ENCODE data around the gene GORASP1.
A peak's percentile ranks its signal among the peaks of the same experiment; 100 is the strongest.
"Not testable (repeated sequence)": the region's sequence is repeated elsewhere in the genome, so short reads cannot be mapped to it uniquely, and the experiment has no call there.

The GORASP1 gene

DNA sequence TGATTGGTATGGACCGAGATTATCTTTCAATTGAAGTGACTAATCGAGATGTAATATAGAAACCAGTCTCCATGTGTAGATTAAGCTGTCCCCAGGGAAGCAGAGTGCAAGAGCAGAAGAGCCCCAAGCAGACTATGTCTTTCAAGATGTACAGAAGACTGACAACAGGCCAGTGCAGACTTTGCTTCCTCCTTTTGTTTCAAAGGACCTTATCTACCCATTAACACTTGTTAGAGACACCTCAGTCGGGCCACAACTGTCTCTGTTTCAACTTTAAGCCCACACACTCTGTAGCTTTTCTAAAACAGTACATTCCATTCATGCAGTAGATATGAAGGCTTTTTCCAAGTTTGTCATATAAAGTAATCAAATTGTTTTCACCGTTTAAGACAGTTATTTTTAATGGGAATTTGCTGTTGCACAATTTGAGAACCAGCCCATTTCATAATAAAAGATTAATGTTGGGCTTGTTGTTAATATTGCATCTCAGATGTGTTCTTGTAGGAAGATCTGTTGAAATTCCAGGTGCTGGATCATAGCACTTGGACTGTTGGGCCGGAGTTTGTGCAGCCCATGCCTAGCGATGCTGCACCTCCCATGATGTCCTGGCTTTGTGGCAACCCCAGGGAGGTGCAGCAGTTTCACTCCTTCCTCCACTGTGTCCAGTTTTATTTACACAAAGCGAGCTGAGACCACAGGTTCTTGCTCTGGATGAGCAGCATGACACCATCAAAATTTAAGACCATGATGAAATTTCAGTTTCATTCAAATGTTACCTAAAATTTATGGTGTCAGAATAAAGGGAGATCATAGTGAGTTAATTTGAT, 12.4 kb downstream of the GORASP1 start:
- DNase-seq: no peak
- in situ Hi-C loops (cut with HindIII; ENCODE audit: low pct_ligation_motif_present, low pct_unique_long_range_greater_than_20kb, low sequenced_read_pairs): no loop called here

DNA sequence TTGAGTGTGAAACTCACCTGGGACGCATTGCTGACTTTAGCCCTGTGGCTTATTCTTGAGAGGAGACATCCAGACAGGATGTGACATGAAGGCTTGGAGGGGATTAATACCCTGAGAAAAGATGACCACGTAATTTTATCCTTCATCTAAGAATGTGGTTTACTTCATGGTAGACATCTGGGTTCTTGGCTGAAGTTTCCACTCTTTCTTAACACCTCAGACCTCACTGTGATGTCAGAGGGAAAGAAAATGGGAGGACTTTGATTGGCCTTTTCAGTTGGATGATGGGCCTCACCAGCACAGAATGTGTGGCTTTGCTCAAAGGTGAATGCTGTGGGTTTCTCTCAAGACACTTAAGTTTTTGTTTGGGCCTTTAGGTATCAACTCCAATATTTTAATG, 16.5 kb downstream of the GORASP1 start:
- in situ Hi-C loops (cut with HindIII; ENCODE audit: low pct_ligation_motif_present, low pct_unique_long_range_greater_than_20kb, low sequenced_read_pairs): no loop called here
- DNase-seq: no peak

- no peak for DNase-seq
- in situ Hi-C loops (cut with HindIII; ENCODE audit: low pct_ligation_motif_present, low pct_unique_long_range_greater_than_20kb, low sequenced_read_pairs): no loop called here
Observed at GRCh38 chr3:39088889-39089288, 18.5 kb downstream of the GORASP1 start.

DNA sequence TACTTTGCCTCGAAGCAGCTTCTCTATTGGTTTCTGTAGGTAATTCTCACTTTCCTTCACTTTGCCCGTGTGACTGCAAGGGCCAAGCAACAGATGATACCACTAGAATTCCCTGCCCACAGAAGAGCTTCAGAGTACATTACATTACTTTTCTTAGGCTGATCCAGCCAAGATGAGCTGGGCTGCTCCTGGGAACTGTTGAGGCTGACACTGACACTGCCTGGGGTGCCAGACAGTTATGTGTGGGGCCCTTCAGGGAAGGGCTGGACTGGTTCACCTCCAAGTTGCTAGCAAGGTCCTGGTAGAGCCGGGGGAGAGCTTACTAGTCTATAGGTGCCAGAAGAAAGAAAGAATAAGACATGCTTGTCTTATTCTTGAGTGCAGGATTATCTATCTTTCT, 19.0 kb downstream of the GORASP1 start:
- in situ Hi-C loops (cut with HindIII; ENCODE audit: low pct_ligation_motif_present, low pct_unique_long_range_greater_than_20kb, low sequenced_read_pairs): no loop called here
- DNase-seq: no peak

- in situ Hi-C loops (cut with HindIII; ENCODE audit: low pct_ligation_motif_present, low pct_unique_long_range_greater_than_20kb, low sequenced_read_pairs): no loop called here
- no peak for DNase-seq
Observed at GRCh38 chr3:39086144-39086543, 21.3 kb downstream of the GORASP1 start.

- DNase-seq: no peak
- in situ Hi-C loops (cut with HindIII; ENCODE audit: low pct_ligation_motif_present, low pct_unique_long_range_greater_than_20kb, low sequenced_read_pairs): no loop called here
Observed at GRCh38 chr3:39082666-39083313, 24.6 kb downstream of the GORASP1 start.

DNA sequence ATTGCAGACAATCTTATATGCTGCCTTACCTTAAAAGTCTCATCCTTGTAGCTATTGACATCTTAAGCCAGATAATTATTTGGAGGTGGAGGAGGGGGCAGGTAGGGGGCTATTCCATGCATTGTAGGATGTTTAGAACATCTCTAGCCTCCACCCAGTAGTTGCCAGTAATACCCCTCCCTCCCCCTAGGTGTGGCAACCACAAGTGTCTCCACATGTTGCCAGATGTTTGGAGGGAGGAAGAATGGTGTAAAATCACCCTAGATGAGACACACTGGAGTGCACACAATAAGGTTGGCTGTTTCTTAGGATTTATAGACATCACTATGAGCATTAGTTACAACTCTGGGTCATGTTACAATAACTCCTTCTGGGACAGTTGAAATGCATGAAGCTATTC, 27.4 kb downstream of the GORASP1 start:
- in situ Hi-C loops (cut with HindIII; ENCODE audit: low pct_ligation_motif_present, low pct_unique_long_range_greater_than_20kb, low sequenced_read_pairs): no loop called here
- DNase-seq: no peak

- in situ Hi-C loops (cut with HindIII; ENCODE audit: low pct_ligation_motif_present, low pct_unique_long_range_greater_than_20kb, low sequenced_read_pairs): no loop called here
- no peak for DNase-seq
Observed at GRCh38 chr3:39079530-39079929, 27.9 kb downstream of the GORASP1 start.

GRCh38 chr3:39075910-39076309, 31.5 kb downstream of the GORASP1 start:
- in situ Hi-C loops (cut with HindIII; ENCODE audit: low pct_ligation_motif_present, low pct_unique_long_range_greater_than_20kb, low sequenced_read_pairs): no loop called here
- no peak for DNase-seq

- in situ Hi-C loops (cut with HindIII; ENCODE audit: low pct_ligation_motif_present, low pct_unique_long_range_greater_than_20kb, low sequenced_read_pairs): no loop called here
Observed at GRCh38 chr3:39068556-39068955, 38.9 kb downstream of the GORASP1 start.

DNA sequence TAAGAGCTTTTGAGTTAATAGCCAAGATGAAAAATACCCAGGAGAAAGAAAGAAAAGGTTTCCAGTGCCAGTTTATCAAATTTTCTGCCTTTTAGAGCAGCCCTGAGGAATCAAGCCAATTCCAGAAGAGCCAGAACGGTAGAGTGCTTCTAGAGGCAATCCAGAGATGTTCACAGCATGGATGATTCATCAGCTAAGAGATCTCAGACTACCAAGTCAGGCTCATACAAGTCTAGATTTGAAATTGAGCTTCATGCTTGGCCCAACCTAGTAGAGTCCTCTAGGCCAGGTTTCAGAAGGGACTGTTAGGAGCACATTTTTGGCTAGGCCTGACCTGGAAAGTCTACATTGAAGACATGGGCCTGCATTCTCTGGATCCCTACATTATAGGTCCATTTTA, 40.1 kb downstream of the GORASP1 start:
- in situ Hi-C loops (cut with HindIII; ENCODE audit: low pct_ligation_motif_present, low pct_unique_long_range_greater_than_20kb, low sequenced_read_pairs): no loop called here
- DNase-seq: no peak

More at GRCh38 chr3:39068556-39068955, 38.9 kb downstream of the GORASP1 start:
- no peak for DNase-seq

DNA sequence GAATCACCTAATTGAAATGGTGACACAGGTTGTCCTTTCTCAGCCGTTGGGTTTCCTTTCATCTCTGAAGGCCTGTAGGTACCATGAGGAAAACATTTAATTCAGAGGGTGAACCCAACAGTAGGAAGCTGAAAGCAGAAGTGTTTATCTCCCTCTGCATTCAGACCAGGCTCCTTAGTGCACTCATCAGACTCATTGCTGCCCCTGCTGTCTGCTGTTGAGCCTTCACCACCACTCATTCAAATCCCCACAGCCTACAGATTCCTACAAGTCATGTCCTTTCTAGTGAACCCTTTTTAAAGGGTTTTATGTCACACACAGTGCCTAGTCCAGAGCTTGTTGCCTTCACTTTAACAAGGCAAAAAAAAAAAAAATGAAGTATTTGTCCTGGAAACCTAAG, 42.2 kb downstream of the GORASP1 start:
- in situ Hi-C loops (cut with HindIII; ENCODE audit: low pct_ligation_motif_present, low pct_unique_long_range_greater_than_20kb, low sequenced_read_pairs): no loop called here
- DNase-seq: peak; percentile 61

GRCh38 chr3:39064646-39065045, 42.8 kb downstream of the GORASP1 start:
- peak; percentile 75 for DNase-seq
- in situ Hi-C loops (cut with HindIII; ENCODE audit: low pct_ligation_motif_present, low pct_unique_long_range_greater_than_20kb, low sequenced_read_pairs): no loop called here

DNA sequence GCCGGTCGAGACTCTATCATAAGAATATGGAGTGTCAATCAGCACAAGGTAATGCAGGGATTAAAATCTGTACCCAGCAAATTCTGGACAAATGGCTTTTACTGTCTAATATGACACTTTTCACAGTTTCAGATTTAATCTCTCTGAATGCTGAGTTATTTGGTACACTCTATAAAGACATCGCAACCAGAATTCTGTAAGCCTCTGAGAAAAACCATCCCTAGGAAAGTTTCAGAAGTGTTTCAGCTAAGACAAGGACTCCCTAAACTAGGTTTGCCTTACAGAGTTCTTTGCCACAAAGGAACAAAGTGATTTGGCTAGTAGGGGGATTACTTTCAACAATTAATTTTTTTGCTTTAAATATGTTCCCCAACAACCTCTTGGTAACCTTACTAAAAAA, 44.3 kb downstream of the GORASP1 start:
- in situ Hi-C loops (cut with HindIII; ENCODE audit: low pct_ligation_motif_present, low pct_unique_long_range_greater_than_20kb, low sequenced_read_pairs): no loop called here
- no peak for DNase-seq

- in situ Hi-C loops (cut with HindIII; ENCODE audit: low pct_ligation_motif_present, low pct_unique_long_range_greater_than_20kb, low sequenced_read_pairs): no loop called here
Observed at GRCh38 chr3:39062180-39062579, 45.2 kb downstream of the GORASP1 start.

GRCh38 chr3:39061228-39061627, 46.2 kb downstream of the GORASP1 start:
- DNase-seq; in situ Hi-C loops (cut with HindIII; ENCODE audit: low pct_ligation_motif_present, low pct_unique_long_range_greater_than_20kb, low sequenced_read_pairs): not testable (repeated sequence)

More at GRCh38 chr3:39062180-39062579, 45.2 kb downstream of the GORASP1 start:
- no peak for DNase-seq

DNA sequence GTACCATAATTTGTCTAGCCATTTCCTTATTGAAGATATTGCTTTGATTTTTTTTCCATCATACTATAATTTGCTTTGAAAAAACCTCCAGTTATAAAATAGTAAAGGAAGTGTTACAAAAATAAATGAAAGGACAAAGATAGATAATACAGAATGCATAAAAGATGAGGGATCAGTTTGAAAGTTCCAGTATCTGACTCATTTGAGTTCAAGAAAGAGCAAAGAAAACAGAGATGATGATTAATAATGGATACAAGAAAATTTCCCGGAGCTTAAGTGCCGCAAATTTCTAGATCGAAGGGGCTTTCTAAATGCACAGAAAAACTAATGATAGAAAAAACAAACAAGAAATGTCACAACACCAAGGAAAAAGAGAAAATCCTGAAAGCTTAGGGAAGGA, 51.3 kb downstream of the GORASP1 start:
- in situ Hi-C loops (cut with HindIII; ENCODE audit: low pct_ligation_motif_present, low pct_unique_long_range_greater_than_20kb, low sequenced_read_pairs): no loop called here
- peak; percentile 13 for DNase-seq

DNA sequence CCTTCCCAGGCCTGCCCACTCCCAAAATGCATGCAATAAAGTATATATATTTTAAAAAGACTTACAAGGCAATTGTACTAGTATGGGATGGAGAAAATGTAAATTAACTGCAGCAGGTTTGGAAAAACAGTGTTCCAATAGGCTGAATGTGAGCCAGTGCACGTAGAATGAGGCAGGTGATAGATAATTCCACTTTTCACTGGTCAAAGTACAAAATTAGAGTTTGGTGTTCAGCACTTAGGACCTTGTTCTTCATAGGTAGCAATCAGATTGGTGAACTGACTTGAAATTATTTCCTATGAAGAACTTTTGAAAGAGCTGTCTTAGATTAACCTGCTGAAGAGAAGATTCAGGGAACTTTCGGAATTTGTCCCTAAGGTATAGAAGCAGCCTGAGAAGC, 53.7 kb downstream of the GORASP1 start:
- no peak for DNase-seq
- in situ Hi-C loops (cut with HindIII; ENCODE audit: low pct_ligation_motif_present, low pct_unique_long_range_greater_than_20kb, low sequenced_read_pairs): no loop called here

DNA sequence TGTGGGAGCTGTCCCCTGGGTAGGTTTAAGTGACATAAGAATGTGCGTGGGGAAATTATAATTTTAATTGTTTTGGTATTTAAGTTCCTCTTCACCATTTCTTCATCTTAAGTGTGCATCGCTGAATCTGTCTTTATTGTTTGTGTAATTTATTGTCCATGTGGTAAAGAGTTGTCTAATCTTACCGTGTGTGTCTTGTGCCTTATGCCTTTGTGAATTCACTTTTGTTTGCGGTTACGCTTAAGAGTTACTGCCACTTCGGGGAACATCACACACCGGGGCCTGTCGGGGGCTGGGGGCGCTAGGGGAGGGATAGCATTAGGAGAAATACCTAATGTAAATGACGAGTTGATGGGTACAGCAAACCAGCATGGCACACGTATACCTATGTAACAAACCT, 54.8 kb downstream of the GORASP1 start:
- in situ Hi-C loops (cut with HindIII; ENCODE audit: low pct_ligation_motif_present, low pct_unique_long_range_greater_than_20kb, low sequenced_read_pairs): no loop called here
- peak; percentile 5 for DNase-seq

Measured in ACHN (cell line).